ENCODE data around the gene CREBRF. TPM values are rescaled to one million over a fixed set of nuclear protein-coding genes. Genes with fewer than 3 reads are reported as not detected.

Gene CREBRF
- total RNA-seq, 2 donors from 2014 or later: 12.2 to 12.7 TPM

DNA sequence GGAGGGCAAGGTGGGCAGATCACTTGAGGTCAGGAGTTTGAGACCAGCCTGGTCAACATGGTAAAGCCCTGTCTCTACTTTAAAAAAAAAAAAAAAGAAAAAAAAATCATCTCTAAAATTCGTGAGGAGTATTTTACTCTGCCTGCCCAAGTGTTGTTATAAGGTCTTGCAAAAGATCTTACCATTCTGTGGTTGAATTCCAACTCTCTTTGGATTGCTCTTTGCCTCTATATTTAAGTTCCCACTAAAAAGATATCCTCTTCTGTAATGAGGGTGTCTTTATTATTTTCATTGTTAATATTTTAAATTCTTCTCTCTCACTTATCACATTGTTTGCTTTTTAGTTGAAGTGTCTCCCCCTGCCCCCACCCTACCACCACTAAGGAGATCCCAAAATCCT lies 33.4 kb downstream of the CREBRF start:
- Histone ChIP-seq H3K36me3 (ENCODE audit: control insufficient read depth, insufficient read depth, low read length) (no peaks in the 10 kb centered on the region), H3K4me3 (ENCODE audit: low read length) (no peak overlapping the region), H3K4me1 (ENCODE audit: control insufficient read depth, insufficient read depth, low read length) (peaks cover 2% of the 10 kb centered on the region), H3K27me3 (ENCODE audit: control insufficient read depth, insufficient read depth, low read length, poor library complexity, severe bottlenecking) (no peaks in the 10 kb centered on the region), H3K27ac (ENCODE audit: low read depth, low read length) (no peak overlapping the region), H3K9me3 (ENCODE audit: control insufficient read depth, low read length) (no peaks in the 10 kb centered on the region), H3K9ac (ENCODE audit: extremely low read depth, low read length, poor library complexity, severe bottlenecking) (no peak overlapping the region)
- no peak overlapping the region for H3K27ac Mint-ChIP-seq
- H3K27me3 Mint-ChIP-seq (ENCODE audit: insufficient read depth): no peaks in the 10 kb centered on the region
- DNase-seq: no peak
- TF ChIP-seq, protein P1, sequence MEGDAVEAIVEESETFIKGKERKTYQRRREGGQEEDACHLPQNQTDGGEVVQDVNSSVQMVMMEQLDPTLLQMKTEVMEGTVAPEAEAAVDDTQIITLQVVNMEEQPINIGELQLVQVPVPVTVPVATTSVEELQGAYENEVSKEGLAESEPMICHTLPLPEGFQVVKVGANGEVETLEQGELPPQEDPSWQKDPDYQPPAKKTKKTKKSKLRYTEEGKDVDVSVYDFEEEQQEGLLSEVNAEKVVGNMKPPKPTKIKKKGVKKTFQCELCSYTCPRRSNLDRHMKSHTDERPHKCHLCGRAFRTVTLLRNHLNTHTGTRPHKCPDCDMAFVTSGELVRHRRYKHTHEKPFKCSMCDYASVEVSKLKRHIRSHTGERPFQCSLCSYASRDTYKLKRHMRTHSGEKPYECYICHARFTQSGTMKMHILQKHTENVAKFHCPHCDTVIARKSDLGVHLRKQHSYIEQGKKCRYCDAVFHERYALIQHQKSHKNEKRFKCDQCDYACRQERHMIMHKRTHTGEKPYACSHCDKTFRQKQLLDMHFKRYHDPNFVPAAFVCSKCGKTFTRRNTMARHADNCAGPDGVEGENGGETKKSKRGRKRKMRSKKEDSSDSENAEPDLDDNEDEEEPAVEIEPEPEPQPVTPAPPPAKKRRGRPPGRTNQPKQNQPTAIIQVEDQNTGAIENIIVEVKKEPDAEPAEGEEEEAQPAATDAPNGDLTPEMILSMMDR (conservative IDR thresholded peaks at IDR 0.05): no peak
- WGBS, 2 experiments (ENCODE audit: insufficient coverage in 1 of 2, insufficient read length in 1 of 2): 77 to 100% methylated on average over 1 of the region's 1 CpG
- H3K4me1 Mint-ChIP-seq: peaks cover 3% of the 10 kb centered on the region
- H3K4me3 Mint-ChIP-seq: no peak overlapping the region
- no peaks in the 10 kb centered on the region for H3K9me3 Mint-ChIP-seq
- peaks cover 14% of the 10 kb centered on the region for H3K36me3 Mint-ChIP-seq (ENCODE audit: low read depth)

DNA sequence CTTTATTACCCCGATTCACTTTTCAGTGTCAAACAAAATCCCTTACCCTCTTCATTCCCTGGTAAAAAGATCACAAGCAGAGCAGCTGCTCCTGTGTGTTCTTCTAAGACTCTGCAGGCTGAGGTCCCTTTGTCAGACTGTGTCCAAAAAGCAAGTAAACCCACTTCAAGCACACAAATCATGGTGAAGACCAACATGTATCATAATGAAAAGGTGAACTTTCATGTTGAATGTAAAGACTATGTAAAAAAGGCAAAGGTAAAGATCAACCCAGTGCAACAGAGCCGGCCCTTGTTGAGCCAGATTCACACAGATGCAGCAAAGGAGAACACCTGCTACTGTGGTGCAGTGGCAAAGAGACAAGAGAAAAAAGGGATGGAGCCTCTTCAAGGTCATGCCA lies 34.5 kb downstream of the CREBRF start:
- Mint-ChIP-seq H3K9me3 (peaks cover 3% of the 10 kb centered on the region), H3K4me1 (peaks cover 3% of the 10 kb centered on the region), H3K36me3 (ENCODE audit: low read depth) (peaks cover 11% of the 10 kb centered on the region), H3K27me3 (ENCODE audit: insufficient read depth) (no peaks in the 10 kb centered on the region), H3K4me3 (no peak overlapping the region), H3K27ac (no peak overlapping the region)
- no peaks in the 10 kb centered on the region for H3K36me3 ChIP-seq (ENCODE audit: control insufficient read depth, insufficient read depth, low read length)
- H3K9me3 ChIP-seq (ENCODE audit: control insufficient read depth, low read length): no peaks in the 10 kb centered on the region
- DNase-seq: no peak
- TF ChIP-seq, protein P1 (conservative IDR thresholded peaks at IDR 0.05): no peak
- H3K4me1 ChIP-seq (ENCODE audit: control insufficient read depth, insufficient read depth, low read length): peaks cover 2% of the 10 kb centered on the region
- H3K9ac ChIP-seq (ENCODE audit: extremely low read depth, low read length, poor library complexity, severe bottlenecking): no peak overlapping the region
- H3K27ac ChIP-seq (ENCODE audit: low read depth, low read length): no peak overlapping the region
- no peaks in the 10 kb centered on the region for H3K27me3 ChIP-seq (ENCODE audit: control insufficient read depth, insufficient read depth, low read length, poor library complexity, severe bottlenecking)
- no peak overlapping the region for H3K4me3 ChIP-seq (ENCODE audit: low read length)
- WGBS, 2 experiments (ENCODE audit: insufficient coverage in 1 of 2, insufficient read length in 1 of 2): 89 to 100% methylated on average over 2 of the region's 2 CpGs

DNA sequence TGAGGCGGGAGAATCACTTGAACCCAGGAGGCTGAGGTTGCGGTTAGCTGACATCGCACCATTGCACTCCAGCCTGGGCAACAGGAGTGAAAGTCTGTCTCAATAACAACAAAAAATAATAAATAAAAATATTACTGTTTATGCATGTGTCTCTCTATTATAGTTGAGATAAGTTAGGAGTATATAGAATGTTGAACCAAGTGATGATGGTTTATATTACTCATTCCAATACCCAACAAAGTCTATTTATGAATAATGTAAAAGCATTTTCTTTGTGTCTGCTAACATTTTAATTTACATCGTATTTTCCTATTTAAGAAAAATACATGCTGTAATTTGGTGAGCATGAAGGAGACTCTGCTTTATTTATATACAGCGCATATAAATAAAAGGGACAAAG lies 35.8 kb downstream of the CREBRF start:
- peaks cover 3% of the 10 kb centered on the region for H3K9me3 Mint-ChIP-seq
- H3K4me3 ChIP-seq (ENCODE audit: low read length): no peak overlapping the region
- H3K4me1 ChIP-seq (ENCODE audit: control insufficient read depth, insufficient read depth, low read length): peaks cover 2% of the 10 kb centered on the region
- H3K27me3 ChIP-seq (ENCODE audit: control insufficient read depth, insufficient read depth, low read length, poor library complexity, severe bottlenecking): no peaks in the 10 kb centered on the region
- TF ChIP-seq, protein P1 (conservative IDR thresholded peaks at IDR 0.05): no peak
- no peaks in the 10 kb centered on the region for H3K9me3 ChIP-seq (ENCODE audit: control insufficient read depth, low read length)
- H3K9ac ChIP-seq (ENCODE audit: extremely low read depth, low read length, poor library complexity, severe bottlenecking): no peak overlapping the region
- H3K36me3 ChIP-seq (ENCODE audit: control insufficient read depth, insufficient read depth, low read length): no peaks in the 10 kb centered on the region
- no peak overlapping the region for H3K4me3 Mint-ChIP-seq
- no peak overlapping the region for H3K27ac ChIP-seq (ENCODE audit: low read depth, low read length)
- peaks cover 4% of the 10 kb centered on the region for H3K36me3 Mint-ChIP-seq (ENCODE audit: low read depth)
- DNase-seq: no peak
- WGBS, 2 experiments (ENCODE audit: insufficient coverage in 1 of 2, insufficient read length in 1 of 2): 98 to 100% methylated on average over 1 to 5 of the region's 5 CpGs
- no peak overlapping the region for H3K27ac Mint-ChIP-seq
- peaks cover 3% of the 10 kb centered on the region for H3K4me1 Mint-ChIP-seq
- H3K27me3 Mint-ChIP-seq (ENCODE audit: insufficient read depth): no peaks in the 10 kb centered on the region

All from endodermal cell (in vitro differentiated cells).